ENCODE measurements around the gene EPN2.

GRCh38 chr17:19382531-19383444 is 145.6 kb downstream of the EPN2 start:
- TF ChIP-seq POLR2AphosphoS5 (IDR thresholded peaks at IDR 0.05; ENCODE audit: low read depth, low read length): no peak
- TF ChIP-seq SIN3A (IDR thresholded peaks at IDR 0.05; ENCODE audit: borderline replicate concordance, insufficient read depth, low read length): no peak
